K562 (cell line): ENCODE measurements around the gene ATP9B.

ENCODE experiments used
- MTF1 ChIP-seq: fragments of 250-450 bp; sonication (Bioruptor Pico); IDR thresholded peaks from 2 replicates; pipeline ENCODE4 v1.9.0; 2021; ENCODE audit warnings: moderate library complexity, mild to moderate bottlenecking, inconsistent platforms, borderline replicate concordance
- MXI1 ChIP-seq: IDR thresholded peaks from 2 replicates; pipeline ENCODE4 v1.6.1; 2011; ENCODE audit warnings: low read depth, mild to moderate bottlenecking, improper control_type of control experiment, low read length
- NFE2L1 ChIP-seq: fragments of 450-650 bp; IDR thresholded peaks from 2 replicates; pipeline ENCODE4 v1.6.1; 2016; ENCODE audit warnings: missing genetic modification characterization, low read depth, mild to moderate bottlenecking, missing compliant biosample characterization, moderate library complexity, borderline replicate concordance

- TF ChIP-seq MXI1, result no peak
- no peak for TF ChIP-seq NFE2L1 (tag)
- no peak for TF ChIP-seq MTF1 (CRISPR knock-in tag)
Measured at GRCh38 chr18:79071037-79071436, 1.8 kb downstream of the ATP9B start.
